Keratinocyte (primary cell): ENCODE measurements around the gene CNNM2. TPM values are rescaled to one million over a fixed set of nuclear protein-coding genes. Genes with fewer than 3 reads are reported as not detected.

Experiments
- DNase-seq: peaks from one replicate; pipeline ENCODE4 v3.0.0-alpha.2; 2011; ENCODE audit warnings: low read depth, missing footprints, low spot score
- FAIRE-seq: peaks from 2 replicates; lab custom pipeline; 2011; peaks lifted over from hg19 to GRCh38; lab: Jason Lieb, UNC
- H2AFZ ChIP-seq: 2 replicates; pipeline ENCODE4 v1.6.0; 2012; ENCODE audit warnings: low read length, control low read depth, inconsistent platforms; ENCODE audit not compliant: control insufficient read depth
- H3K27ac ChIP-seq: 2 replicates; pipeline ENCODE4 v1.5.1; 2011; ENCODE audit warnings: low read length; ENCODE audit not compliant: control insufficient read depth, insufficient read depth
- H3K27me3 ChIP-seq: 3 replicates; pipeline ENCODE4 v1.6.0; 2011; ENCODE audit warnings: low read length; ENCODE audit not compliant: control insufficient read depth, insufficient read depth; ENCODE audit errors: extremely low read depth
- H3K36me3 ChIP-seq, 2 experiments: 2 replicates in 1 of 2; 3 replicates in 1 of 2; pipeline ENCODE4 v1.5.1; 2011; ENCODE audit warnings: low read length in 2 of 2, mild to moderate bottlenecking in 1 of 2; ENCODE audit not compliant: control insufficient read depth in 2 of 2, insufficient read depth in 2 of 2; ENCODE audit errors: extremely low read depth in 1 of 2
- H3K4me1 ChIP-seq: 3 replicates; pipeline ENCODE4 v1.5.1; 2011; ENCODE audit warnings: low read length; ENCODE audit not compliant: control insufficient read depth, insufficient read depth; ENCODE audit errors: extremely low read depth
- H3K4me2 ChIP-seq: 3 replicates; pipeline ENCODE4 v1.6.0; 2011; ENCODE audit warnings: low read depth, low read length; ENCODE audit not compliant: control insufficient read depth, insufficient read depth; ENCODE audit errors: extremely low read depth
- H3K4me3 ChIP-seq, 3 experiments: fragments of 200-600 bp in 1 of 3; sonication (generic) in 1 of 3; 2 replicates in 2 of 3; 3 replicates in 1 of 3; pipeline ENCODE4 v1.5.1; 2011 to 2016; ENCODE audit warnings: low read length in 3 of 3, mild to moderate bottlenecking in 3 of 3, control low read depth in 2 of 3, inconsistent platforms in 1 of 3, low read depth in 1 of 3, mixed read lengths in 1 of 3, mixed run types in 1 of 3, moderate library complexity in 1 of 3; ENCODE audit not compliant: control insufficient read depth in 2 of 3, insufficient read depth in 2 of 3; ENCODE audit errors: extremely low read depth in 1 of 3
- H3K79me2 ChIP-seq: 2 replicates; pipeline ENCODE4 v1.6.0; 2012; ENCODE audit warnings: low read length; ENCODE audit not compliant: control insufficient read depth, insufficient read depth
- H3K9ac ChIP-seq: 3 replicates; pipeline ENCODE4 v1.6.0; 2011; ENCODE audit warnings: low read length; ENCODE audit not compliant: control insufficient read depth, insufficient read depth; ENCODE audit errors: extremely low read depth
- H3K9me1 ChIP-seq: 3 replicates; pipeline ENCODE4 v1.6.0; 2011; ENCODE audit warnings: low read length; ENCODE audit not compliant: control insufficient read depth, insufficient read depth; ENCODE audit errors: extremely low read depth
- H3K9me3 ChIP-seq: 2 replicates; pipeline ENCODE4 v1.5.1; 2012; ENCODE audit warnings: low read depth, low read length; ENCODE audit not compliant: control insufficient read depth
- H4K20me1 ChIP-seq: 3 replicates; pipeline ENCODE4 v1.6.0; 2011; ENCODE audit warnings: low read length; ENCODE audit not compliant: control insufficient read depth, insufficient read depth; ENCODE audit errors: extremely low read depth
- CTCF ChIP-seq, 3 experiments: IDR thresholded peaks in 1 of 3; conservative IDR thresholded peaks in 1 of 3; optimal IDR thresholded peaks in 1 of 3; 2 replicates in 2 of 3; 3 replicates in 1 of 3; pipeline versions ENCODE3 to v1.5.1; 2011; ENCODE audit warnings: low read length in 3 of 3, mild to moderate bottlenecking in 3 of 3, moderate library complexity in 2 of 3, control low read depth in 1 of 3, inconsistent platforms in 1 of 3; ENCODE audit not compliant: insufficient read depth in 2 of 3; ENCODE audit errors: extremely low read depth in 1 of 3
- EZH2 ChIP-seq: IDR thresholded peaks from one replicate; pipeline ENCODE4 v1.6.1; 2012; ENCODE audit warnings: inconsistent platforms, mild to moderate bottlenecking, low read length, moderate library complexity
- dilution Hi-C: fragments of 300-500 bp; cut with MboI; formaldehyde crosslinking; loops from one replicate; pipeline ENCODE4 v1.7.0; 2020; ENCODE audit warnings: low sequenced_read_pairs; ENCODE audit not compliant: extremely low pct_ligation_motif_present
- polyA plus RNA-seq, 5 experiments: library from polyadenylated mRNA; depleted of rRNA in 3 of 5; stranded (reverse) in 3 of 5; stranded (forward) in 1 of 5; unstranded in 1 of 5; fragments of >200 nt; gene quantifications; 1 replicate in 1 of 5; 2 replicates in 3 of 5; 3 replicates in 1 of 5; pipeline versions ENCODE4 v1.2.1 to v1.2.3, GENCODE V29; 2011 to 2012; ENCODE audit warnings: missing spikeins in 2 of 5, low read depth in 1 of 5, low replicate concordance in 1 of 5

CNNM2 gene
- polyA plus RNA-seq, 1 donor (not counting 4 experiments of a cell fraction or from before 2014, with no cell fraction given) = 1.5 TPM

- Histone ChIP-seq H3K9me1 (no peaks in the 10 kb centered on the region), H3K9me3 (no peaks in the 10 kb centered on the region), H3K9ac (no peak overlapping the region), H3K79me2 (no peaks in the 10 kb centered on the region), H3K27ac (no peak overlapping the region), H3K4me2 (no peak overlapping the region), H3K4me1 (peaks cover 5% of the 10 kb centered on the region), H4K20me1 (no peaks in the 10 kb centered on the region), H3K36me3 (no peaks in the 10 kb centered on the region), H2AFZ (no peak overlapping the region), H3K4me3 (no peak overlapping the region), H3K27me3 (no peaks in the 10 kb centered on the region)
- dilution Hi-C loops = no loop called here
- no peak for FAIRE-seq
- no peak for DNase-seq
- TF ChIP-seq CTCF (optimal IDR thresholded peaks at IDR 0.05 in 1 of 3, IDR thresholded peaks at IDR 0.05 in 1 of 3, conservative IDR thresholded peaks at IDR 0.05 in 1 of 3; ENCODE audit: extremely low read depth in 1 of 3, insufficient read depth in 2 of 3, low read length in 3 of 3) (no peak), EZH2 (no peak)
Measured at GRCh38 chr10:102962267-102962666, 44.2 kb downstream of the CNNM2 start.

- no peak for DNase-seq
- no peak for FAIRE-seq
- no peak overlapping the region for H3K27ac ChIP-seq
- no peaks in the 10 kb centered on the region for H3K79me2 ChIP-seq
- no peak overlapping the region for H3K4me2 ChIP-seq
- no peaks in the 10 kb centered on the region for H3K9me3 ChIP-seq
- H2AFZ ChIP-seq = no peak overlapping the region
- peaks cover 5% of the 10 kb centered on the region for H3K4me1 ChIP-seq
- H3K4me3 ChIP-seq = no peak overlapping the region
- no peak overlapping the region for H3K9ac ChIP-seq
- H4K20me1 ChIP-seq = no peaks in the 10 kb centered on the region
- no peaks in the 10 kb centered on the region for H3K36me3 ChIP-seq
- no peaks in the 10 kb centered on the region for H3K27me3 ChIP-seq
- dilution Hi-C loops = no loop called here
- no peak for TF ChIP-seq EZH2
- TF ChIP-seq CTCF (optimal IDR thresholded peaks at IDR 0.05 in 1 of 3, IDR thresholded peaks at IDR 0.05 in 1 of 3, conservative IDR thresholded peaks at IDR 0.05 in 1 of 3; ENCODE audit: extremely low read depth in 1 of 3, insufficient read depth in 2 of 3, low read length in 3 of 3) = no peak
- H3K9me1 ChIP-seq = no peaks in the 10 kb centered on the region
Measured at GRCh38 chr10:102962951-102963755, 45.1 kb downstream of the CNNM2 start.
